8988T (cell line): ENCODE results near the gene VAMP2.
A peak's percentile ranks its signal among the peaks of the same experiment; 100 is the strongest.

Source experiments
- DNase-seq: peaks from one replicate; pipeline ENCODE4 v3.0.0; 2011

VAMP2 gene

DNA sequence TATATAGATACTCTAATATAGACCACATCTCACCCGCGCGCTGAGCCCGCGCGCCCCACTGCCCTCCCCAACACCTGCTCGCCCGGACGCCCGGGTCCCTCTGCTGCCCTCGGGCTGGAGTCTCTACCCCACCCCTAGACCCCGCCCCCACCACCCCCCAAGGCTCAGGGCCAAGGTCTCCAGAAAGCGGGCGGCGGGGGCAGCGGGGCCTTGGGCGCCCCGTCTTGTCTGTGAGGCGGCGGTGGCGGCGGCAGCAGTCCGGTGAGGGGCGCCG, 41.4 kb downstream of the VAMP2 start:
- DNase-seq: no peak

- no peak for DNase-seq
These were observed 42.0 kb downstream of the VAMP2 start for GRCh38 chr17:8120520-8121406.

DNA sequence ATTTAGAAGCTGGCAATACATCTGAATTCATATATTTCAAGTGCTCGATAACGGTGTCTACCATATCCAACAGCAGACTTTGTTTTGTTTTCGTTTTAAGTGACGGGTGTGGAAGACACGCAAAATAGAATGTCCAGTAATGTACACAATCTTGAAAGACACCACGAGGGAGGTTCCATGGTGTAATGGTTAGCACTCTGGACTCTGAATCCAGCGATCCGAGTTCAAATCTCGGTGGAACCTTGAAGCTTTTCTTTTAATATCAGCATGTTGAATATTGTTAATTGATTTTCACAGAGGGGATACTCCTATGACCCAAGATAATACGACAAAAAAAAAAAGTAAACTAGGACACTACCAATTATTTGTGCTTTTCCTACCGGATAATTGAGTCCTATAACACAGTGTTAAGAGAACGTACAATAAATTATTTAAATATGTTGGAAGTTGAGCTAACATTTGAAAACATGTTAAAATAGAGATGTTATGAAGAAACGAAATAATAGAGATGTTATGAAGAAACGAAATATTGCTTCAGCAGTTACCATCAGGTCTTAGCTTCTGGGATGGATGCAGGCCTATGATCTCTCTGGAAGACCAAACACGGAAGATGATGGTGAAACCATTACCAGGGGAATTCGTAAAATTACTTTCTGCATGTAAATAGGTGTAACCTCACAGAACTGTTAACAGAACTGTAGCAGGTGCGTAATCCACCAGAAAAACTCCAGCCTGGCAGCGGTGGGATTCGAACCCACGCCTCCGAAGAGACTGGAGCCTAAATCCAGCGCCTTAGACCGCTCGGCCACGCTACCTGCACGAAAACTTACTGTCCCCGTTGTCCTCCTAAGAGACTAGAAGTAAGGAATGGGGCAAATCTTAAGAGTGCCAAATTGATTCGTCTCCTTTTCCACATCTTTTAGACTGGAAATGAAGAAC, 42.9 kb downstream of the VAMP2 start:
- no peak for DNase-seq

DNA sequence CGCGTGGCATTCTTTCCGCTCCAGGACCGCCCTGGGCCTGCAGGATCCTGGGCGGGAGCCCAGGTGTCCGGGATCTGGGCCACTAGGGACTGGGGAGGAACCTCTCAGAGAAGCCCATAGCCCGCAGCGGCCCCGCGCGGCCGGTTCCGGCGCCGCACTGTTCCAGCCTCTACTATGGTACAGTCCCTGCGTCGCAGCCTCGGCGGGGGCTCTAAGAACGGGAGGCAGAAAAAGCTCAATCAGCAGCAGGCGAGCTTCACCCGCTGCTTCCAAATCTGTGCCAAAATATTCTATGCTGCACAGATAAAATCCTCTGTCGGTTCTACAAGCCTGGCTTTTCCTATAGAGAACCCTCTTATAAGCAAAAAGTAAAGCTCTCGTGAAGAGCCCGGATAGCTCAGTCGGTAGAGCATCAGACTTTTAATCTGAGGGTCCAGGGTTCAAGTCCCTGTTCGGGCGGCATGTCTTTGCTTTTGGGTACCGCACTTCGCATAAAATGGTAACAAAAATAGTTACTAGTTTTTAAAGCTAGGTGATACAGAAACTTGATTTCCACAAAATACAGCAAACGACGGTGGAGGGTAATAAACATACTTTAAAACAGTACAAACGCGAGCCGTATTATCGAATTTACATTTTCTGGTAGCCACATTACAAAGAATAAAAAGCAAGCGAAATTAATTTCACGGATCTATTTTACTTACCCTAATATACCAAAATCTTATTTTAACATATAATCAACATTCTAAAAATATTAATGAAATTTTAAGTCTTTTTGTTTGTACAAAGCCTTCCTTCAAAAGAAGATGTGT, 43.8 kb downstream of the VAMP2 start:
- DNase-seq: peak; percentile 60

- DNase-seq: peak; percentile 73
These were observed 44.6 kb downstream of the VAMP2 start, which contains the start of gene ALOXE3 for GRCh38 chr17:8117980-8118768. TSS of gene ALOXE3 (minus strand) at chr17:8118514. CDS start at chr17:8117990, 524 bp downstream.

DNA sequence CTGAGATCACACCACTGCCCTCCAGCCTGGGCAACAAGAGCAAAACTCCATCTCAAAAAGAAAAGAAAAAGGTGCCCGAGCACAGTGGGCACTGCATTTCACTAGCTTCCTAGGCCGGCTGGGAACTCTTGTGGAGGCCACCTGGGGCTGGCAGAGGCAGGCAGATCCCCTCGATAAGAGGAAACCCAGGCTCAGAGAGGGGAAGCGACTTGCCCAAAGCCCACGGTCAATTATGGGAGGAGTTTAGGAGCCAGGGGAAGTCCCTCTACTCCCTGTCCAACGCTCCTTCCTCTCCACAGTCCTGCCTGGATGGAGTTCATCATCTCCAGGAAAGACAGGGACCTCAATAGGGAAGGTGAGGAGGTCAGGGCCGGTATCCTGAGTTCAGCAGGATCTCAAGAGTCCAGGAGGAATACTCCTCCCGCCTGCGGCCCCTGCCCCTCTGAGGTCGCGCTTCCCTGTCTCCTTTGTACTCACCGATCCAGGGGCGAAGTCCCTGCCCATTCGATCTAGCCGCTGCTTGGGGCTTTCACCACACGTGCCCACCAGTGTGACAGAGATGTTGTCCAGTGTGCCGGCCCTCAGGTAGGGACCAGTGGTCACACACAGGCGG, 45.3 kb downstream of the VAMP2 start:
- DNase-seq: no peak

DNA sequence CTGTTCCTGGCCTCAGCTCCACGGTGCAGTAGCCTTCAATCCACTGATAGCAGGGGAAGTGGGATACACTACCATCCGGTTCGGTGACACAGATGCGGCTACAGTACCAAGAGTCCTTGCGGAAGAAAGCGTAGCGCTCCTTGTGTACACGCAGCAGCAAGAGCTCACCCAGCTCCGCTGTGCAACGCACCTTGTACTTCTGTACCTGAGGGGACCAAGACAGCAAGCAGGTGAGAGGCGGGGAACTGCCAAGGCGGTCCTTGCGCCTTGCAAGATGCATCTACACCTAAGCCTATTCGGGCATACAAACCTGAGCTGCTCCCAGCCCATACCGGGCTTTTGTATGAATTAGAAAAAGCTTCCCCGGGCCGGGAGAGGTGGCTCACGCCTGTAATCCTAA, 46.0 kb downstream of the VAMP2 start:
- DNase-seq: no peak

DNA sequence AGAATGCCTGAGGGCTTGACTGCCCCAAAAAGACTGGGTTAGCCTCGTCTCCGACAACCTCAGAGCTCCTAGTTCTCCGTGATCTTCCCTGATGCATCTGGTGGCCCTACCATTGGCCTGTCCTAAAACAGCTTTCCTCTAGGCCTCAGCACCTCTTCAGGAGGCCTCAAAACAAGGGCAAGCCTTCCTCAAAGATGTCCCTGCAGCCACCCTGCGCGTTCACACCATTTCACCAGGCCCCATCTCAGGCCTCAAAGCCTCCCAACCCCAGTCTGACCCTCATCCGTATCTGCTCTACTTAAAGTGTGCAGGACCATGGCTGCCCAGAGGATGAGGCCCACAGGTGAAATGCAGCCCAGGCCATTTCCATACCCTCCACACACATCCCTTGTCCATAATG, 51.8 kb downstream of the VAMP2 start:
- no peak for DNase-seq

DNA sequence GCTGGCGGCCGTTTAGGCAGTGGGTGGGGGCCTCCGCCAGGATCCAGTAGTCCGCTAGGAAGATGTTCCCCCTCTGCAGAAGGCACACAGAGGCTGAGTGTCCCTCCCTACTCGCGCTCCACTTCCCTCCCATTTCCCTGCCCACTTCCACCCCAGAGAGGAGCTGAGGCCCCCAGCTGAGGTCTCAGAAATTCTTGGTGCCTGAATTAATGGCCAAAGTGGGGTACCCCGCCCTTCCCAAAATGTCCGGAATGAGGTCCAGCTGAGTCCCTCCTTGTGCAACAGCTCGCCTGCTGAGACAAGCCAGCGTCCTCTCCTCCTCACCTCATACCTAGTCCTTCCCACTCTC, 52.3 kb downstream of the VAMP2 start:
- no peak for DNase-seq

GRCh38 chr17:8109661-8110455, 52.9 kb downstream of the VAMP2 start:
- DNase-seq: no peak
